ENCODE measurements around the gene HSD17B12. TPM values are rescaled to one million over a fixed set of nuclear protein-coding genes. Genes with fewer than 3 reads are reported as not detected.

Gene HSD17B12
- total and polyA plus RNA-seq, 9 donors = 27.7 to 95.7 (median 57.3) TPM

- WGBS, 3 donors = 85 to 90% (median 89%) methylated on average over 3 of the region's 3 CpGs
Observed at GRCh38 chr11:43786016-43786415, 105.5 kb downstream of the HSD17B12 start.

GRCh38 chr11:43787824-43788223 is 107.3 kb downstream of the HSD17B12 start:
- 91 to 97% (median 95%) methylated on average over 1 of the region's 1 CpG for WGBS, 3 donors
- H3K9me3 ChIP-seq = no peaks in the 10 kb centered on the region
- H3K27me3 ChIP-seq = no peaks in the 10 kb centered on the region
- H3K4me3 ChIP-seq = no peak overlapping the region
- no peaks in the 10 kb centered on the region for H3K36me3 ChIP-seq
- no peak overlapping the region for H3K27ac ChIP-seq
- no peaks in the 10 kb centered on the region for H3K4me1 ChIP-seq (ENCODE audit: insufficient read depth)
- no peak for TF ChIP-seq POLR2A (IDR thresholded peaks at IDR 0.05)
- TF ChIP-seq CTCF (IDR thresholded peaks at IDR 0.05) = no peak
- TF ChIP-seq EP300 (IDR thresholded peaks at IDR 0.05) = no peak
- DNase-seq = no peak
- intact Hi-C loops (cut with DNase I) = no loop called here

More at GRCh38 chr11:43786016-43786415, 105.5 kb downstream of the HSD17B12 start:
- no peaks in the 10 kb centered on the region for H3K4me1 ChIP-seq (ENCODE audit: insufficient read depth)
- H3K9me3 ChIP-seq = no peaks in the 10 kb centered on the region
- no peaks in the 10 kb centered on the region for H3K27me3 ChIP-seq
- intact Hi-C loops (cut with DNase I) = no loop called here
- no peak overlapping the region for H3K27ac ChIP-seq
- no peaks in the 10 kb centered on the region for H3K36me3 ChIP-seq
- no peak for TF ChIP-seq CTCF (IDR thresholded peaks at IDR 0.05)
- no peak for TF ChIP-seq EP300 (IDR thresholded peaks at IDR 0.05)
- TF ChIP-seq POLR2A (IDR thresholded peaks at IDR 0.05) = no peak
- no peak for DNase-seq
- H3K4me3 ChIP-seq = no peak overlapping the region

GRCh38 chr11:43788421-43788820 is 107.9 kb downstream of the HSD17B12 start:
- Histone ChIP-seq H3K4me3 (no peak overlapping the region), H3K36me3 (no peaks in the 10 kb centered on the region), H3K4me1 (ENCODE audit: insufficient read depth) (no peaks in the 10 kb centered on the region), H3K27ac (no peak overlapping the region), H3K27me3 (no peaks in the 10 kb centered on the region), H3K9me3 (no peaks in the 10 kb centered on the region)
- WGBS, 3 donors = 66 to 80% (median 72%) methylated on average over 3 of the region's 3 CpGs
- TF ChIP-seq POLR2A (IDR thresholded peaks at IDR 0.05) (no peak), CTCF (IDR thresholded peaks at IDR 0.05) (no peak), EP300 (IDR thresholded peaks at IDR 0.05) (no peak)
- DNase-seq = no peak
- intact Hi-C loops (cut with DNase I) = no loop called here

- Histone ChIP-seq H3K4me1 (ENCODE audit: insufficient read depth) (no peaks in the 10 kb centered on the region), H3K27me3 (no peaks in the 10 kb centered on the region), H3K9me3 (no peaks in the 10 kb centered on the region), H3K27ac (no peak overlapping the region), H3K4me3 (no peak overlapping the region), H3K36me3 (no peaks in the 10 kb centered on the region)
- TF ChIP-seq POLR2A (IDR thresholded peaks at IDR 0.05) (no peak), CTCF (IDR thresholded peaks at IDR 0.05) (no peak), EP300 (IDR thresholded peaks at IDR 0.05) (no peak)
- 88 to 91% (median 90%) methylated on average over 5 of the region's 5 CpGs for WGBS, 3 donors
- intact Hi-C loops (cut with DNase I) = no loop called here
- DNase-seq = no peak
Observed at GRCh38 chr11:43789700-43790443, 109.3 kb downstream of the HSD17B12 start.

Data from ovary (tissue), 9 donors.